Activated gamma-delta T cell (primary cell): ENCODE data around the gene SPRYD4.

Experiments used
- DNase-seq: peaks from one replicate; lab custom pipeline; 2025; lab: John Stamatoyannopoulos, UW

SPRYD4 gene

DNA sequence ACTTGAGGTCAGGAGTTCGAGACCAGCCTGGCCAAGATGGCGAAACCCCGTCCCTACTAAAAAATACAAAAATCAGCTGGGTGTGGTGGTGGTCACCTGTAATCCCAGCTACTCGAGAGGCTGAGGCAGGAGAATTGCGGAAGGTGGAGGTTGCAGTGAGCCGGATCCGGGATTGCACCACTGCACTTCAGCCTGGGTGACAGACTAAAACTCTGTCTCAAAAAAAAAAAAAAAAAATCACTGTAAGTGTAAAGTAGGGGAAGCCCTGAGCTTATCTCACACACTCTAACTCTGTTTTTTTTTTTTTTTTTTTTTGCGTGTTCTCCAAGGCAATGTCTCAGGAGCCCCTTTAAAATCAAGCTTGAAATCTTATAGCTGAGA is 52.8 kb downstream of the SPRYD4 start:
- DNase-seq, result no peak

DNA sequence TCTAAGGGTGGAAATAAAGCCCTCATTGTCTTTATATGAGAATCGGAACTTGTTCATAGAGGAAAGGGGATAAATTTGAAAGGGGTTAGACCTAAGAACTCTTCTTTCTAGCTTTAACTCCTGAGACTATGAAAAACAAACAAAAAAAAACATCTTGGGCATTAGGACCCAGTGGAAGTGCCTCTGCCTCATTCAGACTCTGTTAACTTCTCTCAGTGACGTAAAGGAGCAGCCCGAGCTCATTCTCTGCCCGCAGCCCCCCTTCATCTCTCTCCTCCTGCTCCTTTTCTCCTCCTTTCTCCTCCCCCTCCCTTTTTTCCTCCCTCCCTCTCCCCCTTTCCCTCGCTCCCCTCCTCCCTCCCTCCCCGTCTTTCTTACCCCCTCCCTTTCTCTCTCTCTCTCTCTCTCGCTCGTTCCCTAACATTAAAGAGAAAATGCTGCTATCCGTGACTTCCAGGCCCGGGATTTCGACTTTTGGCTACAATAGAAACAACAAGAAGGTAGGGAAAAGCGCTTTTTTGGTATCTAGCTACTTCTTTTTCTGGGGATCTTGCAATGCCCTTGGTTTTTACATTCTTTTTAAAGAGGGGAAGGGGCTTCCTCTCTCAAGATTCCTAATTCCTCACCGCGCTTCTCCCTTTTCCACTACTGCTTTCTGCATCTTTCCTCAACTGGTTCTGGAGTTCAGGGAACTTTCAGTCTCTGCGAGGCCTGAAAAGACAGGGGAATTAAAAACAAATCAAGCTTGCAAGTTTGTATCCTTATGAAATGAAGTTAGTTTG is 53.4 kb downstream of the SPRYD4 start, which contains the start of gene RBMS2:
Gene RBMS2 (plus strand): TSS at position 231 of the 782 bp plus-strand sequence. CDS start 204 bp downstream, at position 435.
- no peak for DNase-seq

DNA sequence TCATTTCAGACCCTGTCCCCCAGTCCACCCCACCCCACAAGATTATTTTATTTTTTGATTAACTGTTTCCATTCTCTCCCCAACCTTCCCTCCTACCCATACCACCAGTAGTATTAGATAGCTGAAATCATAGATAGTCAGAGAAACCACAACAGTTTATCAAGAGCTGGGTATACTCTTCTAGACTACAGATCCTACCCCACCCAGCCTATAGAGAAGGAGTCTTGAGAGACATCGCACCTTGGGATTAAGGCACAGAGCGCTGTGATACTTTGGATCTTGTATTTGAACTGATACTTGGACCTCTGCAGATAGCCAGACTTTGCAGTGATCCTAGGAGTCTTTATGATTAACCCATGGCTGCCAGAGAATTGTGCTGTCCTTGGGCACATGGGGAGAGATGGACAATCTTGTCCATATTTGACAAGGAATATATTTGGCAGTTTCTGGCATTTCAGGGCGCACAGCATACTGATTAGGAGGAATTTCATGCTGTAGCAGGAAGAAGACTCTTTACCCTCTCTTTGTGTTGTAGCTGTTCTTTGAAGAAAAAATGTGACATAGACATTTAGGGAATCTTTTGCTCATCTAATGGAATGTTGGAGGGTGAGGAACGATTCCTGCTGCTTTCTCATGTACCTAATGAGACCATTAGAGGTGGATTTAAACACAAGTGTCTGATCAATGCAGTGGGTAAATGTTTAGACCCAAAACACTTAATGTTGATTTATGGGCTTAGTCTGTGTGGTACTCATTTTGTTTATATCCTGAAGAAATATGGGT is 54.2 kb downstream of the SPRYD4 start:
- DNase-seq, result no peak

- DNase-seq, result no peak
These were observed 60.5 kb downstream of the SPRYD4 start for GRCh38 chr12:56528846-56529245.
